GM12892 (cell line): Measurements from ENCODE around the gene EDC4.
A peak's percentile ranks its signal among the peaks of the same experiment; 100 is the strongest.

Source experiments
- DNase-seq: peaks from one replicate; pipeline ENCODE4 v3.0.0; 2011; ENCODE audit not compliant: insufficient read length
- FAIRE-seq: peaks from 2 replicates; lab custom pipeline; 2011; peaks lifted over from hg19 to GRCh38; lab: Jason Lieb, UNC
- POLR2A ChIP-seq: IDR thresholded peaks from 2 replicates; pipeline ENCODE4 v1.6.1; 2011; ENCODE audit warnings: low read depth, low read length, control low read depth
- POLR2AphosphoS5 ChIP-seq: IDR thresholded peaks from 2 replicates; pipeline ENCODE4 v1.6.1; 2011; ENCODE audit warnings: low read depth, low read length, control low read depth
- TAF1 ChIP-seq: IDR thresholded peaks from 2 replicates; pipeline ENCODE4 v1.6.1; 2011; ENCODE audit warnings: low read depth, mild to moderate bottlenecking, control low read depth, low read length, borderline replicate concordance

The EDC4 gene

GRCh38 chr16:67917852-67918236 lies 45.0 kb downstream of the EDC4 start:
- FAIRE-seq (no peak), DNase-seq (no peak)
- no peak for TF ChIP-seq POLR2A
- no peak for TF ChIP-seq POLR2AphosphoS5
- no peak for TF ChIP-seq TAF1

- FAIRE-seq (no peak), DNase-seq (no peak)
- TF ChIP-seq POLR2A (no peak), TAF1 (no peak), POLR2AphosphoS5 (no peak)
These were observed 46.9 kb downstream of the EDC4 start for GRCh38 chr16:67919622-67920221.

GRCh38 chr16:67922221-67922620 lies 49.4 kb downstream of the EDC4 start:
- no peak for DNase-seq
- no peak for TF ChIP-seq POLR2AphosphoS5
- no peak for FAIRE-seq

- DNase-seq: no peak
- FAIRE-seq: no peak
These were observed 49.9 kb downstream of the EDC4 start for GRCh38 chr16:67922740-67923139.

GRCh38 chr16:67923414-67924116 lies 50.7 kb downstream of the EDC4 start:
- TF ChIP-seq POLR2AphosphoS5 (no peak), TAF1 (no peak), POLR2A (no peak)
- DNase-seq (no peak), FAIRE-seq (no peak)

More at GRCh38 chr16:67922740-67923139, 49.9 kb downstream of the EDC4 start:
- TF ChIP-seq POLR2AphosphoS5 (no peak), POLR2A (no peak), TAF1 (no peak)

GRCh38 chr16:67924140-67924906 lies 51.5 kb downstream of the EDC4 start:
- FAIRE-seq (no peak), DNase-seq (no peak)
- TF ChIP-seq POLR2A (no peak), POLR2AphosphoS5 (no peak), TAF1 (no peak)

GRCh38 chr16:67926181-67926750 lies 53.4 kb downstream of the EDC4 start:
- TF ChIP-seq POLR2AphosphoS5: no peak
- no peak for TF ChIP-seq POLR2A
- FAIRE-seq (no peak), DNase-seq (no peak)

- DNase-seq: no peak
- TF ChIP-seq POLR2A (no peak), POLR2AphosphoS5 (0 out of 2 replicates have a peak, but pooled peaks have one; percentile 10)
- no peak for FAIRE-seq
These were observed 54.5 kb downstream of the EDC4 start for GRCh38 chr16:67927131-67927941.

GRCh38 chr16:67928147-67928546 lies 55.3 kb downstream of the EDC4 start:
- DNase-seq (no peak), FAIRE-seq (no peak)
- TF ChIP-seq POLR2A (0 out of 2 replicates have a peak, but pooled peaks have one; percentile 5), TAF1 (no peak), POLR2AphosphoS5 (peak; percentile 45; the same call in 1 of the 2 replicates)

GRCh38 chr16:67928561-67929364 lies 55.9 kb downstream of the EDC4 start:
- FAIRE-seq (peak; percentile 86), DNase-seq (peak; percentile 89)
- TF ChIP-seq POLR2A: no peak
- TF ChIP-seq POLR2AphosphoS5: peak; percentile 55
